Measurements from ENCODE around the gene TRIM52. TPM values are rescaled to one million over a fixed set of nuclear protein-coding genes. Genes with fewer than 3 reads are reported as not detected.

TRIM52 gene
- total and polyA plus RNA-seq, 2 of the 13 experiments (the other 11 are each of a cell fraction or from before 2014, with no cell fraction given), result 7.2 to 11.6 TPM

DNA sequence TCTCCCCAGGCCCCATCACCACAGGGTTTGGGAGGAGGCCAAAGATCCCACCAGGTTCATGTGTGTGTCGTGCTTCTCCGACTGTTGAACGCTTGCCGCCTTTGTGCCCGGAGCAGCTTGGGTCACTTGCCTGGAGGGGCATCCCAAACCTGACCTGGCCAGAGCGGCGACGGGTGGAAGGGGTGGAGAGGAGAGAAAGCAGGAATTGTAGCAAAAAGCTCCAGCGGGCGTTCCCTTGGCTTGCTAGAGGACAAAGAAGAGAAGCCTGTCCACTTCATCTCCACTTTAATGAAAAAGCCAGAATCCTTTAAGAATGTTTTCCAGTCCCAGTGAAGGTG is 40.8 kb downstream of the TRIM52 start (continued):
- TF ChIP-seq, protein P1, sequence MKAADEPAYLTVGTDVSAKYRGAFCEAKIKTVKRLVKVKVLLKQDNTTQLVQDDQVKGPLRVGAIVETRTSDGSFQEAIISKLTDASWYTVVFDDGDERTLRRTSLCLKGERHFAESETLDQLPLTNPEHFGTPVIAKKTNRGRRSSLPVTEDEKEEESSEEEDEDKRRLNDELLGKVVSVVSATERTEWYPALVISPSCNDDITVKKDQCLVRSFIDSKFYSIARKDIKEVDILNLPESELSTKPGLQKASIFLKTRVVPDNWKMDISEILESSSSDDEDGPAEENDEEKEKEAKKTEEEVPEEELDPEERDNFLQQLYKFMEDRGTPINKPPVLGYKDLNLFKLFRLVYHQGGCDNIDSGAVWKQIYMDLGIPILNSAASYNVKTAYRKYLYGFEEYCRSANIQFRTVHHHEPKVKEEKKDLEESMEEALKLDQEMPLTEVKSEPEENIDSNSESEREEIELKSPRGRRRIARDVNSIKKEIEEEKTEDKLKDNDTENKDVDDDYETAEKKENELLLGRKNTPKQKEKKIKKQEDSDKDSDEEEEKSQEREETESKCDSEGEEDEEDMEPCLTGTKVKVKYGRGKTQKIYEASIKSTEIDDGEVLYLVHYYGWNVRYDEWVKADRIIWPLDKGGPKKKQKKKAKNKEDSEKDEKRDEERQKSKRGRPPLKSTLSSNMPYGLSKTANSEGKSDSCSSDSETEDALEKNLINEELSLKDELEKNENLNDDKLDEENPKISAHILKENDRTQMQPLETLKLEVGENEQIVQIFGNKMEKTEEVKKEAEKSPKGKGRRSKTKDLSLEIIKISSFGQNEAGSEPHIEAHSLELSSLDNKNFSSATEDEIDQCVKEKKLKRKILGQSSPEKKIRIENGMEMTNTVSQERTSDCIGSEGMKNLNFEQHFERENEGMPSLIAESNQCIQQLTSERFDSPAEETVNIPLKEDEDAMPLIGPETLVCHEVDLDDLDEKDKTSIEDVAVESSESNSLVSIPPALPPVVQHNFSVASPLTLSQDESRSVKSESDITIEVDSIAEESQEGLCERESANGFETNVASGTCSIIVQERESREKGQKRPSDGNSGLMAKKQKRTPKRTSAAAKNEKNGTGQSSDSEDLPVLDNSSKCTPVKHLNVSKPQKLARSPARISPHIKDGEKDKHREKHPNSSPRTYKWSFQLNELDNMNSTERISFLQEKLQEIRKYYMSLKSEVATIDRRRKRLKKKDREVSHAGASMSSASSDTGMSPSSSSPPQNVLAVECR (CRISPR knock-in tag; IDR thresholded peaks at IDR 0.05; ENCODE audit: borderline replicate concordance), result no peak
- TF ChIP-seq ZBTB1 (CRISPR knock-in tag; IDR thresholded peaks at IDR 0.05; ENCODE audit: borderline replicate concordance) (no peak), EEA1 (CRISPR knock-in tag; IDR thresholded peaks at IDR 0.05; ENCODE audit: borderline replicate concordance) (no peak), RXRA (CRISPR knock-in tag; IDR thresholded peaks at IDR 0.05) (no peak), ZMYM4 (CRISPR knock-in tag; IDR thresholded peaks at IDR 0.05) (no peak), DR1 (CRISPR knock-in tag; IDR thresholded peaks at IDR 0.05) (no peak), STAG1 (CRISPR knock-in tag; IDR thresholded peaks at IDR 0.05) (no peak), USF2 (IDR thresholded peaks at IDR 0.05; ENCODE audit: low read depth, low read length) (no peak), USF2 (CRISPR knock-in tag; IDR thresholded peaks at IDR 0.05; ENCODE audit: borderline replicate concordance) (no peak), ZSCAN9 (CRISPR knock-in tag; IDR thresholded peaks at IDR 0.05; ENCODE audit: borderline replicate concordance) (no peak), EHMT2 (IDR thresholded peaks at IDR 0.05; ENCODE audit: borderline replicate concordance, low read depth, low read length) (no peak)

Measured in HepG2 (cell line).